ENCODE measurements around the gene RABGEF1.
"Not testable (repeated sequence)": the region's sequence is repeated elsewhere in the genome, so short reads cannot be mapped to it uniquely, and the experiment has no call there.

Gene RABGEF1

DNA sequence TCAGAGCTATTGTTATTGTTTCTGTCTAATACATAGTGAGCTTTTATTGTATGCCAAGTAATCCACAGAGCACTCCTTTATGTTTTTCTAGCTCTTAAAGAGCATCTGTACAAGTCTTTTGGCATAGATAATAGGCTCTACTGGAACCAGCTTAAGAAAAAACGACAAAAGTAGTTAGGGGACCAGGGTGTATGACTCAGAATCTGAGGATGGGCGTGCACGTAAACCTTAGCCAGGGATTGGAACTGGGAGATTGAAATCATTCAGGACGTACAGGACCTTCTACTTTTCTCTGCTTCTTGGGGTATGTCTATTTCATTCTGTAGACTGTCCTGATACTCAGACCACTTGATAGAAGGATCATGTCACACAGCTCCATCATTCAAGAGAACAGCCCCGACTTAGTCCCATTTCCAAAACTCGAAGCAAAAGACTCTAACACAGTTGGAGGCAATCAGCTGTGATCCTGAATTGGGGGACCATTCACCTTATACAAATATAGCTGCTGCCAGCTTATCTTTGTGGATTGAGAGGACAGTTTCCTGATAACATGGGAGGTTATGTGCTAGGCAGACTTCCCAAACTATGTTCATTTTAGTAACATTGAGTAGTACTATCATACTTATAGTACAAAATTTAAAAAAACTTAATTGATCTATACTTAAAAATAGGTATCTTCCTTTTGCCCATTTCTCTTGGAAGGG lies 24.9 kb downstream of the RABGEF1 start:
- DNase-seq (ENCODE audit: low spot score) = not testable (repeated sequence)

DNA sequence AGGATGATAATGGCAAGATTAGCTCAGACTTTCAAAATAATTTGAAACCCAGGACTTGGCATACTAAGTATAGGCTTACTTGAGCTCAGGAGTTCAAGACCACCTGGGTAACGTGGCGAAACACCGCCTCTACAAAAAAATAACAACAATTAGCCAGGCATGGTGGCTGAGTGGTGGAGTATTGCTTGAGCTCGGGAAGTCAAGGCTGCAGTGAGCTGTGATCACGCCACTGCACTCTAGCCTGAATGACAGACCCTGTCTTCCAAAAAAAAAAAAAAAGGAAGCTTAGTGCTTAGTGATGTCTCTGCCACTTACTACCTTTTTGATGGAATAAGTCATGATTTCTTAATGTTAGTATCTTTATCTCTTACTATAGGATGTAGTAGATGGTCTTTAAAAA lies 25.5 kb downstream of the RABGEF1 start:
- DNase-seq (ENCODE audit: low spot score) = no peak

GRCh38 chr7:66767486-66767885 lies 27.0 kb downstream of the RABGEF1 start:
- DNase-seq (ENCODE audit: low spot score) = not testable (repeated sequence)

- no peak for DNase-seq (ENCODE audit: low spot score)
Observed at GRCh38 chr7:66768865-66769832, 28.6 kb downstream of the RABGEF1 start.

- no peak for DNase-seq (ENCODE audit: low spot score)
Observed at GRCh38 chr7:66769833-66770512, 29.4 kb downstream of the RABGEF1 start.

- DNase-seq (ENCODE audit: low spot score) = peak; percentile 30
Observed at GRCh38 chr7:66771795-66772194, 31.3 kb downstream of the RABGEF1 start.

GRCh38 chr7:66773744-66774143 lies 33.2 kb downstream of the RABGEF1 start:
- not testable (repeated sequence) for DNase-seq (ENCODE audit: low spot score)

DNA sequence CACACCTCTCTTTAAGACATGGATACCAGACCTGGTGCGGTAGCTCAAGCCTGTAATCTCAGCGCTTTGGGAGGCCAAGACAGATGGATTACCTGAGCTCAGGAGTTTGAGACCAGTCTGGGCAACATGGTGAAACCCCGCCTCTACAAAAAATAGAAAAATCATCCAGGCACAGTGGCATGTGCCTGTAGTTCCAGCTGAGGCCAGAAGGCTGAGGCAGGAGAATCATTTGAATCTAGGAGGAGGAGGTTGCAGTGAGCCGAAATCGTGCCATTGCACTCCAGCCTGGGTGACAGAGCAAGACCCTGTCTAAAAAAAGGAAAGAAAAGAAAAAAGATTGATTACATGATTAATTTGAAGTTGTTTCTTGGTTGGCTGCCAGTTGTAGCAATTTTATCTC lies 35.9 kb downstream of the RABGEF1 start:
- DNase-seq (ENCODE audit: low spot score) = not testable (repeated sequence)

- DNase-seq (ENCODE audit: low spot score) = no peak
Observed at GRCh38 chr7:66776800-66777442, 36.4 kb downstream of the RABGEF1 start.

DNA sequence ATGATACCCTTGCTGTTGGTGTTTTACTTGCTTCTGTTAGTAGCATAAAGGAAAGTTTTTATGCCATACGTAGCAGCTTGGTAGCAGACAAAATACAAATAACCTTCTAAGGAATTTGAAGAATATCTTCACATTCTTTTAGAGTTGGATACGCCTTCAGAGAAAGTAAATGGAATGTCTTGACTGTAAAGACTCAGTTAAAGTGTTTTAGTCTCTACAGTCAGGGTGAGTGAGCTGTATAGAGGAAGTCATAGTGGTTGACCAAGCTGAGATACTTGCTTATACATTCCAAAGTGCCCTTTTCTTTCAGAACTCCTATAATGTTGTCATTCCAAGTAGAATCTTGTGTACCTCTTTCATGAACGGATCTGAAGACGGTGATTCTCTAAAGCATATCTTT lies 37.7 kb downstream of the RABGEF1 start:
- DNase-seq (ENCODE audit: low spot score) = no peak

- no peak for DNase-seq (ENCODE audit: low spot score)
Observed at GRCh38 chr7:66779669-66780409, 39.3 kb downstream of the RABGEF1 start.

DNA sequence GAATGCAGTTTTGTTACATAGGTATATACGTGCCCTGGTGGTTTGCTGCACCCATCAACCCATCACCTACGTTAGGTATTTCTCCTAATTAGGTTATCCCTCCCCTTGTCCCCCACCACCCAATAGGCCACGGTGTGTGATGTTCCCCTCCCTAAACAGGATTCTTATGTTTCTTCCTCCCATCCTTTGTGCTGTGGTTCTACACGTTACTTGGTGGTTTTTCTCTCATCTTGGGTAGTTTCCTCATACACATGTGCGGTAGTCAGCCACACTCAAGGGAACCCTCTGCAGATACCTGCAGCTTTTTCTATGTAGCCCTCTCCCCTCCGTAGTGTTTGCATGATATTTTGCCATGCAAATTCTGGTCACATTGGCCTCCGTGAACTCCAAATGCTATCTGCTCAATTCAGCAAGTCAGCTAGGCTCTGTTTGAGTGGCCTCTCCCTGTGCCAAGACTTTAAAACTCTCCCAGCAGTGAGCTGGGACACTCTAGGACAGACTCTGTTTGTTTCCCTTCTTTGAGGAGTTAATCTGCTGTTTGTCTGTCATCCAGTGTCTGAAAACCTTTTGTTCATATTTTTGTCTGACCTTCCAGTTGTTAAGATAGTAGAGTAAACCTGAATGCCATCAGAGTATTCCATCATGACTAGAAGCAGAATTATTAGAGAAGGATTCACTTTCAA lies 41.0 kb downstream of the RABGEF1 start:
- DNase-seq (ENCODE audit: low spot score) = no peak

GRCh38 chr7:66782875-66783274 lies 42.3 kb downstream of the RABGEF1 start:
- not testable (repeated sequence) for DNase-seq (ENCODE audit: low spot score)

GRCh38 chr7:66783887-66784595 lies 43.5 kb downstream of the RABGEF1 start:
- not testable (repeated sequence) for DNase-seq (ENCODE audit: low spot score)

GRCh38 chr7:66790196-66790595 lies 49.7 kb downstream of the RABGEF1 start:
- DNase-seq (ENCODE audit: low spot score) = no peak

- DNase-seq (ENCODE audit: low spot score) = no peak
Observed at GRCh38 chr7:66790725-66791124, 50.2 kb downstream of the RABGEF1 start.

DNA sequence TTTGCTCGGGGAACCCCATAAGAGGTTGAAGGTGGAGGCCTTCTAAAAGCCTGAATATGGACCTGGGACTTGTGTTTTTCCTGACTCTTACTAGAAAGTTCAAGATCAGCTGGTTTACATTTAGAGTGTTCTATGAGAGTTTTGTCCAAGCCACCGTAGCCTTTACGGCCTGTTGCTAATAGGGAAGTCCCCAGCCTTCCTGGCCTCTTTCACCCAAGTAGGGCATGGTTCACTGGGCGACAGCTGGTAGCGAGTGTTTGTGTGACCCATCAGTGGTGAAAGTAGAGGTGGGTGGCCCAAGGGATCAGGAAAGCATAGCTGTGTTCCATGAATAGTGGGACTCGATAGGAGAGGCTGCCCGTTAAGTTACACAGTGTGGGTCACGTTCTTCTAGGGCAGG lies 60.1 kb downstream of the RABGEF1 start:
- DNase-seq (ENCODE audit: low spot score) = no peak

DNA sequence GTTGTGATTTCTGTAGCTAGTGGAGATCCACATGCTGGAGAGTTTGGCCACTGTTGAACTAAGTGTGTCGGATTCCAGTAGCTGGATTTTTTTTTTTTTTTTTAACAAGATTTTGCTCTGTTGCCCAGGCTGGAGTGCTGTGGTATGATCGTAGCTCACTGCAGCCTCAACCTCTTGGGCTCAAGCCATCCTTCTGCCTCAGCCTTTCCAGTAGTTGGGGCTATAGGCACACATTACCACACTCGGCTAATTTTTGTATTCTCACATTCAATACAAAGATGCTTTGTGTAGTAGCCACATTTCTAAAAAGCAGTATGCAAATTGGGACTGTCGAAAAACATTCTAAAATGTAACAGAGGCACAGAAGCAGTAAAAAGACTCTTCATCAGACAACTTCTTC lies 63.5 kb downstream of the RABGEF1 start:
- peak; percentile 72 for DNase-seq (ENCODE audit: low spot score)

DNA sequence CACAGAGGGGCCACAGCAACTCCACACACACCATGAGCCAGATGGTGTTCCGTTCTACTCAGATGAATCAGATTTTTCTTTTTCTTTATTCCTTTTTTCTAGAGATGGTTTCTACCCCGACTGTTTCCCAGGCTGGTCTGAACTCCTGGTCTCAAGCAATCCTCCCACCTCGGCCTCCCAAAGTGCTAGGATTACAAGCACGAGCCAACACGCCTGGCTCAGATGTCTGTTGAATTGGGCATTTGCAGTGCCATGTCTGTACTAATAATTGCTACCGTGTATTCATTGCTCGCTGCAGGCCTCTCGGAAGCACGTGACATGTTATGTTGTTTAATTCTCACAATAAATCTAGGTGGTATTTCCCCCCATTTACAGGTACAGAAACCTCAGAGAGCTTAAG lies 67.2 kb downstream of the RABGEF1 start:
- DNase-seq (ENCODE audit: low spot score) = no peak

DNA sequence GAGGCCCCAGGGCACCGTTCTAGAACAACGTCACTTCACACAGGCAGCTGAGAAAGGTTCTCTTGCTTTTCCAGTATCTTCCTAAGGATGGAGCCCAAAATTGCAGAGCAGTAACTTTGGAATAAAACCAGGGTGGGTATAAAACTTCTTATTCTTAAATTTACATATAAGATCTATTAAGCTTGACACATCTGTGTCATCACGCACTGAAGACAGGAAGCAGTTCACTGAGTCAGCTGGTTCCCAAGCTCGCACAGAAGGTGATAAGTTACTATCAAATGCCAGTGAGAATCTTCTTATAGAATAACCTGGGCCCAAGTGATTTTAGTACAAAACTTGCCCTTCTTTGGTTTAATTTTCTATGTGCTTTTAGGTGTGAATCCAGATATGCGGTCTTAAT lies 70.2 kb downstream of the RABGEF1 start:
- peak; percentile 53 for DNase-seq (ENCODE audit: low spot score)
